GM23338 (cell line): Measurements from ENCODE around the gene IQCM. TPM values are rescaled to one million over a fixed set of nuclear protein-coding genes. Genes with fewer than 3 reads are reported as not detected.

Source experiments
- ATAC-seq: fragments of 200-7000 bp; cut with Tn5 transposase; 3 replicates; pipeline ENCODE4 v1.9.1; 2020
- DNase-seq: peaks from one replicate; pipeline ENCODE4 v3.0.0-alpha.2; 2015; ENCODE audit warnings: low spot score
- H2AFZ ChIP-seq: fragments of 200-600 bp; sonication (generic); 2 replicates; pipeline ENCODE4 v1.8.0; 2016; ENCODE audit warnings: antibody characterized with exemption, mild to moderate bottlenecking, moderate library complexity
- H3F3A ChIP-seq: fragments of 200-600 bp; sonication (generic); replicated peaks from 2 replicates; pipeline ENCODE4 v1.8.0; 2017; ENCODE audit warnings: antibody characterized with exemption, mixed run types, low read depth
- H3K27ac ChIP-seq: fragments of 200-600 bp; sonication (generic); 2 replicates; pipeline ENCODE4 v1.6.1; 2016; ENCODE audit warnings: low read depth
- H3K27me3 ChIP-seq: fragments of 200-600 bp; sonication (generic); 2 replicates; pipeline ENCODE4 v1.8.0; 2016; ENCODE audit warnings: mild to moderate bottlenecking, mixed run types, moderate library complexity; ENCODE audit not compliant: insufficient read depth
- H3K36me3 ChIP-seq: fragments of 200-600 bp; sonication (generic); 2 replicates; pipeline ENCODE4 v1.8.0; 2016; ENCODE audit warnings: mild to moderate bottlenecking; ENCODE audit not compliant: insufficient read depth
- H3K4me1 ChIP-seq: fragments of 200-600 bp; sonication (generic); 2 replicates; pipeline ENCODE4 v1.8.0; 2016; ENCODE audit warnings: mild to moderate bottlenecking, moderate library complexity; ENCODE audit not compliant: insufficient read depth
- H3K4me2 ChIP-seq: fragments of 200-600 bp; sonication (generic); 2 replicates; pipeline ENCODE4 v1.7.1; 2017; ENCODE audit warnings: mixed run types
- H3K4me3 ChIP-seq: fragments of 200-600 bp; sonication (generic); 2 replicates; pipeline ENCODE4 v1.6.1; 2016; ENCODE audit warnings: mixed run types
- H3K79me2 ChIP-seq: fragments of 200-600 bp; sonication (generic); replicated peaks from 2 replicates; pipeline ENCODE4 v1.8.0; 2017; ENCODE audit warnings: mild to moderate bottlenecking; ENCODE audit not compliant: insufficient read depth
- H3K9me2 ChIP-seq: fragments of 200-600 bp; sonication (generic); 2 replicates; pipeline ENCODE4 v1.8.0; 2017; ENCODE audit not compliant: insufficient read depth
- H4K20me1 ChIP-seq: fragments of 200-600 bp; sonication (generic); replicated peaks from 2 replicates; pipeline ENCODE4 v1.8.0; 2017; ENCODE audit warnings: mild to moderate bottlenecking; ENCODE audit not compliant: insufficient read depth
- H3K27ac Mint-ChIP-seq: 2 replicates; pipeline ENCODE4 v1.8.0; 2020; ENCODE audit warnings: inconsistent platforms, mild to moderate bottlenecking, moderate library complexity, mixed read lengths
- H3K27me3 Mint-ChIP-seq: 3 replicates; pipeline ENCODE4 v1.8.0; 2022; ENCODE audit warnings: low read depth, mild to moderate bottlenecking, moderate library complexity, mixed read lengths, inconsistent platforms; ENCODE audit not compliant: insufficient read depth, poor library complexity
- H3K36me3 Mint-ChIP-seq: 3 replicates; pipeline ENCODE4 v1.8.0; 2021; ENCODE audit warnings: low read depth, mild to moderate bottlenecking, inconsistent platforms, moderate library complexity, mixed read lengths
- H3K4me1 Mint-ChIP-seq: 3 replicates; pipeline ENCODE4 v1.8.0; 2020; ENCODE audit warnings: mild to moderate bottlenecking, inconsistent platforms, mixed read lengths
- H3K4me3 Mint-ChIP-seq: 3 replicates; pipeline ENCODE4 v1.8.0; 2021; ENCODE audit warnings: moderate library complexity, mild to moderate bottlenecking, inconsistent platforms, mixed read lengths
- H3K9me3 Mint-ChIP-seq: 3 replicates; pipeline ENCODE4 v1.8.0; 2020; ENCODE audit warnings: moderate library complexity, mild to moderate bottlenecking, inconsistent platforms, mixed read lengths
- CREB1 ChIP-seq: fragments of 250-450 bp; sonication (Bioruptor Pico); IDR thresholded peaks from 2 replicates; pipeline ENCODE4 v1.5.0; 2020; ENCODE audit warnings: low read depth, mild to moderate bottlenecking, moderate library complexity
- EZH2 ChIP-seq: fragments of 200-600 bp; sonication (generic); IDR thresholded peaks from one replicate; pipeline ENCODE4 v1.8.0; 2017; ENCODE audit warnings: antibody characterized with exemption, mild to moderate bottlenecking, low read depth; ENCODE audit not compliant: unreplicated experiment
- EZH2phosphoT487 ChIP-seq: fragments of 200-600 bp; sonication (generic); IDR thresholded peaks from one replicate; pipeline ENCODE4 v1.8.1; 2018; ENCODE audit warnings: antibody characterized with exemption; ENCODE audit not compliant: unreplicated experiment
- JUNB ChIP-seq: IDR thresholded peaks from one replicate; pipeline ENCODE4 v1.6.1; 2016; ENCODE audit warnings: antibody characterized with exemption; ENCODE audit not compliant: unreplicated experiment
- NANOG ChIP-seq: IDR thresholded peaks from 2 replicates; pipeline ENCODE4 v1.6.1; 2016; ENCODE audit warnings: antibody characterized with exemption, borderline replicate concordance
- POLR2AphosphoS5 ChIP-seq: IDR thresholded peaks from 2 replicates; pipeline ENCODE4 v1.6.1; 2016; ENCODE audit warnings: antibody characterized with exemption, low read depth
- REST ChIP-seq: IDR thresholded peaks from one replicate; pipeline ENCODE4 v1.6.1; 2018; ENCODE audit warnings: antibody characterized with exemption; ENCODE audit not compliant: unreplicated experiment
- STAT1 ChIP-seq: IDR thresholded peaks from one replicate; pipeline ENCODE4 v1.6.1; 2016; ENCODE audit warnings: antibody characterized with exemption; ENCODE audit not compliant: unreplicated experiment
- ZNF114 ChIP-seq: fragments of 250-450 bp; sonication (Bioruptor Pico); IDR thresholded peaks from 2 replicates; pipeline ENCODE4 v1.5.0; 2020; ENCODE audit warnings: mild to moderate bottlenecking, moderate library complexity
- ZNF331 ChIP-seq: fragments of 250-450 bp; sonication (Bioruptor Pico); IDR thresholded peaks from 2 replicates; pipeline ENCODE4 v1.5.0; 2020; ENCODE audit warnings: low read depth, mild to moderate bottlenecking, moderate library complexity
- ZNF462 ChIP-seq: fragments of 250-450 bp; sonication (Bioruptor Pico); IDR thresholded peaks from 2 replicates; pipeline ENCODE4 v1.5.0; 2020; ENCODE audit warnings: mild to moderate bottlenecking, moderate library complexity
- polyA plus RNA-seq: library from polyadenylated mRNA; unstranded; fragments of >200 nt; fragmentation: Nextera tagmentation; extraction: Ambion mirVana; gene quantifications from 2 replicates; pipeline ENCODE4 v1.2.1, GENCODE V29; 2016
- total RNA-seq: library from RNA; depleted of rRNA; stranded (reverse); fragments of >200 nt; shearing (Covaris generic); gene quantifications from 2 replicates; pipeline ENCODE4 v1.2.3, GENCODE V29; 2014
- TF ChIP-seq, protein P1 (sequence below): IDR thresholded peaks from 2 replicates; pipeline ENCODE4 v1.6.1; 2016; ENCODE audit warnings: antibody characterized with exemption
- TF ChIP-seq, protein P2 (sequence below), 2 experiments: fragments of 200-600 bp in 1 of 2; sonication (generic) in 1 of 2; conservative IDR thresholded peaks; 2 replicates each; pipeline versions ENCODE4 v1.5.1 to v1.6.1; 2016 to 2017; ENCODE audit warnings: antibody characterized with exemption in 2 of 2, low read depth in 2 of 2, mild to moderate bottlenecking in 2 of 2, moderate library complexity in 1 of 2

IQCM gene
- total and polyA plus RNA-seq, 2 experiments from 2014 or later, result not detected

GRCh38 chr4:149513081-149513480, 302.6 kb downstream of the IQCM start:
- Mint-ChIP-seq H3K4me1 (no peaks in the 10 kb centered on the region), H3K4me3 (no peak overlapping the region), H3K9me3 (peaks cover 12% of the 10 kb centered on the region), H3K36me3 (peaks cover 9% of the 10 kb centered on the region; the same call in 2 of the 3 replicates), H3K27me3 (peaks cover 2% of the 10 kb centered on the region), H3K27ac (no peak overlapping the region)
- no peak overlapping the region for H3K4me2 ChIP-seq
- no peak overlapping the region for H2AFZ ChIP-seq
- H3F3A ChIP-seq, result no peaks in the 10 kb centered on the region
- no peak for DNase-seq
- peaks cover 3% of the 10 kb centered on the region for H3K9me2 ChIP-seq
- no peak for ATAC-seq
- H3K27ac ChIP-seq, result no peak overlapping the region
- TF ChIP-seq CREB1 (CRISPR knock-in tag), result no peak
- no peak for TF ChIP-seq ZNF462 (CRISPR knock-in tag)
- TF ChIP-seq NANOG, result no peak
- no peak for TF ChIP-seq ZNF331 (CRISPR knock-in tag)
- no peak for TF ChIP-seq REST
- TF ChIP-seq, protein P1, sequence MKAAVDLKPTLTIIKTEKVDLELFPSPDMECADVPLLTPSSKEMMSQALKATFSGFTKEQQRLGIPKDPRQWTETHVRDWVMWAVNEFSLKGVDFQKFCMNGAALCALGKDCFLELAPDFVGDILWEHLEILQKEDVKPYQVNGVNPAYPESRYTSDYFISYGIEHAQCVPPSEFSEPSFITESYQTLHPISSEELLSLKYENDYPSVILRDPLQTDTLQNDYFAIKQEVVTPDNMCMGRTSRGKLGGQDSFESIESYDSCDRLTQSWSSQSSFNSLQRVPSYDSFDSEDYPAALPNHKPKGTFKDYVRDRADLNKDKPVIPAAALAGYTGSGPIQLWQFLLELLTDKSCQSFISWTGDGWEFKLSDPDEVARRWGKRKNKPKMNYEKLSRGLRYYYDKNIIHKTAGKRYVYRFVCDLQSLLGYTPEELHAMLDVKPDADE, result no peak
- no peak for TF ChIP-seq EZH2
- TF ChIP-seq JUNB, result no peak
- no peak for TF ChIP-seq ZNF114 (CRISPR knock-in tag)
- no peak for TF ChIP-seq STAT1
- no peak for TF ChIP-seq EZH2phosphoT487
- no peak for TF ChIP-seq POLR2AphosphoS5
- TF ChIP-seq, protein P2, sequence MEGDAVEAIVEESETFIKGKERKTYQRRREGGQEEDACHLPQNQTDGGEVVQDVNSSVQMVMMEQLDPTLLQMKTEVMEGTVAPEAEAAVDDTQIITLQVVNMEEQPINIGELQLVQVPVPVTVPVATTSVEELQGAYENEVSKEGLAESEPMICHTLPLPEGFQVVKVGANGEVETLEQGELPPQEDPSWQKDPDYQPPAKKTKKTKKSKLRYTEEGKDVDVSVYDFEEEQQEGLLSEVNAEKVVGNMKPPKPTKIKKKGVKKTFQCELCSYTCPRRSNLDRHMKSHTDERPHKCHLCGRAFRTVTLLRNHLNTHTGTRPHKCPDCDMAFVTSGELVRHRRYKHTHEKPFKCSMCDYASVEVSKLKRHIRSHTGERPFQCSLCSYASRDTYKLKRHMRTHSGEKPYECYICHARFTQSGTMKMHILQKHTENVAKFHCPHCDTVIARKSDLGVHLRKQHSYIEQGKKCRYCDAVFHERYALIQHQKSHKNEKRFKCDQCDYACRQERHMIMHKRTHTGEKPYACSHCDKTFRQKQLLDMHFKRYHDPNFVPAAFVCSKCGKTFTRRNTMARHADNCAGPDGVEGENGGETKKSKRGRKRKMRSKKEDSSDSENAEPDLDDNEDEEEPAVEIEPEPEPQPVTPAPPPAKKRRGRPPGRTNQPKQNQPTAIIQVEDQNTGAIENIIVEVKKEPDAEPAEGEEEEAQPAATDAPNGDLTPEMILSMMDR (conservative IDR thresholded peaks at IDR 0.05; ENCODE audit: low read depth in 2 of 2), result no peak
- no peak overlapping the region for H3K4me3 ChIP-seq
- no peaks in the 10 kb centered on the region for H3K36me3 ChIP-seq
- H3K4me1 ChIP-seq, result no peaks in the 10 kb centered on the region
- H3K79me2 ChIP-seq, result no peaks in the 10 kb centered on the region
- H3K27me3 ChIP-seq, result no peaks in the 10 kb centered on the region
- H4K20me1 ChIP-seq, result no peaks in the 10 kb centered on the region
